Activated CD4-positive, alpha-beta memory T cell treated with anti-CD3 and anti-CD28 coated beads, Interleukin-2, amount 10 ng/mL, durations not matched to agents 7 days and 5 days (primary cell): Measurements from ENCODE around the gene TCAF1. TPM values are rescaled to one million over a fixed set of nuclear protein-coding genes. Genes with fewer than 3 reads are reported as not detected.
A peak's percentile ranks its signal among the peaks of the same experiment; 100 is the strongest.

ENCODE experiments used
- CTCF ChIA-PET: fragments of 350-600 bp; sonication (Branson Sonifier 250); formaldehyde crosslinking; loops from one replicate; lab custom pipeline; 2021; ENCODE audit warnings: antibody characterized with exemption, inconsistent platforms; lab: Charles Lee
- POLR2A ChIA-PET: fragments of 350-600 bp; sonication (Branson Sonifier 250); formaldehyde crosslinking; loops from one replicate; lab custom pipeline; 2021; ENCODE audit warnings: antibody characterized with exemption; lab: Charles Lee
- DNase-seq: peaks from one replicate; pipeline ENCODE4 v3.0.0-alpha.2; 2020
- H3K27ac Mint-ChIP-seq: one replicate; pipeline ENCODE4 v1.8.0; 2021; ENCODE audit warnings: mild to moderate bottlenecking, mixed read lengths
- H3K27me3 Mint-ChIP-seq: one replicate; pipeline ENCODE4 v1.8.0; 2021; ENCODE audit warnings: mixed read lengths
- H3K36me3 Mint-ChIP-seq: one replicate; pipeline ENCODE4 v1.8.0; 2021; ENCODE audit warnings: low read depth, mixed read lengths
- H3K4me1 Mint-ChIP-seq: one replicate; pipeline ENCODE4 v1.8.0; 2021; ENCODE audit warnings: mixed read lengths
- H3K4me3 Mint-ChIP-seq: one replicate; pipeline ENCODE4 v1.8.0; 2021; ENCODE audit warnings: mild to moderate bottlenecking, mixed read lengths
- H3K9me3 Mint-ChIP-seq: one replicate; pipeline ENCODE4 v1.8.0; 2021; ENCODE audit warnings: mixed read lengths
- total RNA-seq, 2 experiments: library from RNA; stranded (reverse); gene quantifications; one replicate each; pipeline ENCODE4 v1.2.3, GENCODE V29; 2021

The TCAF1 gene, protein sequence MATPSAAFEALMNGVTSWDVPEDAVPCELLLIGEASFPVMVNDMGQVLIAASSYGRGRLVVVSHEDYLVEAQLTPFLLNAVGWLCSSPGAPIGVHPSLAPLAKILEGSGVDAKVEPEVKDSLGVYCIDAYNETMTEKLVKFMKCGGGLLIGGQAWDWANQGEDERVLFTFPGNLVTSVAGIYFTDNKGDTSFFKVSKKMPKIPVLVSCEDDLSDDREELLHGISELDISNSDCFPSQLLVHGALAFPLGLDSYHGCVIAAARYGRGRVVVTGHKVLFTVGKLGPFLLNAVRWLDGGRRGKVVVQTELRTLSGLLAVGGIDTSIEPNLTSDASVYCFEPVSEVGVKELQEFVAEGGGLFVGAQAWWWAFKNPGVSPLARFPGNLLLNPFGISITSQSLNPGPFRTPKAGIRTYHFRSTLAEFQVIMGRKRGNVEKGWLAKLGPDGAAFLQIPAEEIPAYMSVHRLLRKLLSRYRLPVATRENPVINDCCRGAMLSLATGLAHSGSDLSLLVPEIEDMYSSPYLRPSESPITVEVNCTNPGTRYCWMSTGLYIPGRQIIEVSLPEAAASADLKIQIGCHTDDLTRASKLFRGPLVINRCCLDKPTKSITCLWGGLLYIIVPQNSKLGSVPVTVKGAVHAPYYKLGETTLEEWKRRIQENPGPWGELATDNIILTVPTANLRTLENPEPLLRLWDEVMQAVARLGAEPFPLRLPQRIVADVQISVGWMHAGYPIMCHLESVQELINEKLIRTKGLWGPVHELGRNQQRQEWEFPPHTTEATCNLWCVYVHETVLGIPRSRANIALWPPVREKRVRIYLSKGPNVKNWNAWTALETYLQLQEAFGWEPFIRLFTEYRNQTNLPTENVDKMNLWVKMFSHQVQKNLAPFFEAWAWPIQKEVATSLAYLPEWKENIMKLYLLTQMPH
- 10 to 100 TPM; 24.7 to 25.2 TPM for total RNA-seq

DNA sequence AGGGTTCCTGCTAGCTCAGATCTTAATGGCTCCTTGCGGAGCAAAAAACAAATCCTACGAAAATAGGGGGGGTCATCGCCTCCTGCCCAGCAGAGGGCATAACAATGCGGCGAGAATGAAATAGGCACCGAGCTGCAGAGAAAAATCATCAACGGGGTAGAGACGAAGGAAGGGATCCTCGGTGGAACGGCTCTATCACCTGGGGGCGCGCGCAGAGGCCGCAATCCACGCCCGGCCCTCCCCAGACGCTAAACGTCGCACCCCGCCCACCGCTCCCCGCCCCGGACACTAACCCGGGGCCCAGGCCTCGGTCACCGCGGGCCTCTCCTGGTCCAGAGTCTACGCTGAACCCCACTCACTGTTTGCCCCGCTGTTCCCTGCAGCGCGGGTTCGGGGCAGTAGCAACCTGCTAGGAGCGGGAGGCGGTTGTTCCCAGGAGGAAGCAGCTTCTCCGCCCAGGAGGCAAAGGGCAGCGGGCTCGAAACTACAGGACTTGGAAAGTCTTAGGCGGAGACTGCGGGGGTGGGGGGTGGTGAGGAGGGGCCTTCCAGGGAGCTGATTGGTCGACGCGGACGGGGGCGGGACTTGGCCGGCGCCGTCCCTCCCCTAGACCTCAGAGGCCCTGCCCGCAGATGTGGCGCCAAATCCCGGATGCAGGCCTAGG, at the start of gene TCAF1:
TCAF1 (minus strand) TSS at position 509 of the 664 bp plus-strand sequence. CDS start 25,568 bp downstream, outside the sequence.
- CTCF ChIA-PET: interaction anchor here (0.6 to 3.7 kb wide), 14 partner anchors 10 to 490 kb away, joined by 3 to 55 read pairs (median 4); no protein-coding TSS in a partner anchor
- no peaks in the 10 kb centered on the region for H3K27me3 Mint-ChIP-seq
- H3K36me3 Mint-ChIP-seq: no peaks in the 10 kb centered on the region
- H3K27ac Mint-ChIP-seq: peak within 1 kb of the TSS; percentile 73
- peaks cover 25% of the 10 kb centered on the region for H3K4me1 Mint-ChIP-seq
- POLR2A ChIA-PET: interaction anchor here (0.5 to 2.1 kb wide), 4 partner anchors 9 to 934 kb away, joined by 3 to 22 read pairs (median 6); partner anchors contain the start of gene TPK1
- DNase-seq: peak; percentile 90
- H3K4me3 Mint-ChIP-seq: peak within 1 kb of the TSS; percentile 92
- H3K9me3 Mint-ChIP-seq: no peaks in the 10 kb centered on the region

DNA sequence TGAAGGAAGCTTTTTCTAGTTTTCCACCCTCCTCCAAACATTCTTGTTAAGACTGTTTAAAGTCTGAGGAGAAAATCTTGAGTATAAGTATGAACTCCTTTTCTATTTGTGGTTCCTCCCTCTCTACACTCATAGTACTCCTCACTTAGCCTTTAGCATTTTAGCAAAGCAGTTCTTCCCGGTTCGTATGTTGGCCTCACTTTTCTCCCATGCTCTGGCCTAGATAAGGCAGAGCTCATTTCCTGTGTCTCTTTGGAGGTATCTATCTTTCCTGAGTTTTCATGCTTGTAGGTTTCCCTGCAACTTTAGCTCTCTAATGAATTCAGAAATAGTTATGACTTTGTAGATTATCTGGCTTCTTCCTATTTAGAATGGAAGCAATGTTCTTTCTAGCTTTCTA, 46.8 kb upstream of the TCAF1 start:
- CTCF ChIA-PET: no interaction called here
- Mint-ChIP-seq H3K4me1 (no peaks in the 10 kb centered on the region), H3K27me3 (peaks cover 27% of the 10 kb centered on the region), H3K4me3 (no peak overlapping the region), H3K36me3 (no peaks in the 10 kb centered on the region), H3K9me3 (no peaks in the 10 kb centered on the region), H3K27ac (no peak overlapping the region)
- POLR2A ChIA-PET: no interaction called here
- no peak for DNase-seq

DNA sequence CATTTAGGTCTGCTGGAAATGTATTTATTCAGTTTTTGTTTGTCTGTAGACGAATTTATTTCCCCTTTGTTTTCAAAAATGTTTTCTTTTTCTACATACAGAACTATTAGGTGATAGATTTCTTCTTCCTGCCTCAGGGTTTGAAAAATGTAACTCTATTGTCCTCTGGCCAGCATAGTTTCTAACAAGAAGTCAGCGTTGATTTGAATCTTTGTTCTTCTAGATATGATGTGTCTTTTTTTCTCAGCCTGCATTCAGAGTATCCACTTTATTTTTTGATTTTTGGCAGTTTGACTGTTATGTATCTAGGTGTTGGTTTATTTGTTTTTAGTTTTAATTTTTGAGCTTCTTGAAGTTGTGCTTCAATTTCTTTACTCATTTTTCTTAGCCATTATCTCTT, 45.1 kb upstream of the TCAF1 start:
- no peaks in the 10 kb centered on the region for H3K9me3 Mint-ChIP-seq

DNA sequence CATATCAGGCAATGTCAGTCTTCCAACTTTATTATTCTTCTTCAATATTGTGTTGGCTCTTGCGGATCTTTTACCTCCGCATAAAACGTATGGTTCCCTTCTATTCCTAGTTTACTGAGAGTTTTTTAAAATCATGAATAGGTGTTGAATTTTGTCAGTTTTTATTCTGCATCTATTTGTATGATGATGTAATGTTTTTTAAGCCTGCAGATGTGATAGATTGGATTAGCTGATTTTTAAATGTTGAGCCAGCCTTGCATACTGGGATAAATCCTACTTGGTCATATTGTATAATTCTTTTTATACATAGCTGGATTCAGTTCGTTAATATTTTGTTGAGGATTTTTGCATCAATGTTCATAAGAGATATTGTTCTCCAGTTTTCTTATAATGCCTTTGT, 43.4 kb upstream of the TCAF1 start:
- CTCF ChIA-PET: no interaction called here
- Mint-ChIP-seq H3K27ac (no peak overlapping the region), H3K4me1 (no peaks in the 10 kb centered on the region), H3K9me3 (no peaks in the 10 kb centered on the region), H3K36me3 (no peaks in the 10 kb centered on the region), H3K27me3 (peaks cover 25% of the 10 kb centered on the region), H3K4me3 (no peak overlapping the region)
- DNase-seq: no peak
- POLR2A ChIA-PET: no interaction called here

More for the DNA sequence above, 45.1 kb upstream of the TCAF1 start:
- Mint-ChIP-seq H3K4me1 (no peaks in the 10 kb centered on the region), H3K27ac (no peak overlapping the region), H3K4me3 (no peak overlapping the region), H3K27me3 (peaks cover 26% of the 10 kb centered on the region), H3K36me3 (no peaks in the 10 kb centered on the region)
- no peak for DNase-seq
- CTCF ChIA-PET: no interaction called here
- POLR2A ChIA-PET: no interaction called here

DNA sequence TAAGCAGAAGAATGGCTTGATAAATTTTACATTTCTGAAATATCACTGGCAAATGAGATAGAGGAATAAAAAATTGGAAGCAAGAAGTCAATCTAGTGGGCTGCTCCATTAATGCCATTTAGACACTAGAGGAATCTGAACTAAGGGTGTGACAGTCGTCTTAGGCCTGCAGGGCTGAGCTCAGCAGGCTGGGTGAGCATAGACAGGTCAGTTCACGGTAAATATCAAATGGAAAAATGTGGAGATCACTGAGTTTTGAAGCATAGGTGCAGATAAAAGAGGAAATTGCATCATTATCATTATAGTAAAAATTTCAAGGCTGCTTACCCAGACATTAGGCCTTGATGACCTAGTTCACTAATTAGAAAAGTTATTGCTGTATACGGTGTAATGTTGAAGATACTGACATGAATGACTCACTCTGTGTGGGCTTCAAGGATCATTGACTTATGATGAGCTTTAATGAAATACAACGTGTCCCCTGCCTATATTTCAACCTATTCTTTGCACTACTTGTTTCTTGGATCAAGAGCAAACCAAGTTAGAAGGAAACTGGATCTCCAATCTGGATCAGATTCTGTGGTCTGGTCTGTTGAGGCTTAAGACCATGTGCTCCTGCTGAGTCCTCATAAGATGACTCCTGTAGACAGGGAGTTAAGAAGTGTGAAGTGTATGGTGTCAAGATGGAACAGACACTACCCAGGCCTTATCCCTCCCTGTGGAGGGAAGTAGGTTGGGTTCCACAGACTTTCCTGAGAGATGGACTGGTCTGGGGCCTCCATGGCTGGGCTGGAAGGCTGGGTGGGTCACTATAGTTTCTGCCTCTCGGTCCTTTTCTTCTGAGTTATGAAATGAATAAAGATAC, 36.6 kb upstream of the TCAF1 start:
- H3K36me3 Mint-ChIP-seq: no peaks in the 10 kb centered on the region
- H3K27me3 Mint-ChIP-seq: peaks cover 7% of the 10 kb centered on the region

DNA sequence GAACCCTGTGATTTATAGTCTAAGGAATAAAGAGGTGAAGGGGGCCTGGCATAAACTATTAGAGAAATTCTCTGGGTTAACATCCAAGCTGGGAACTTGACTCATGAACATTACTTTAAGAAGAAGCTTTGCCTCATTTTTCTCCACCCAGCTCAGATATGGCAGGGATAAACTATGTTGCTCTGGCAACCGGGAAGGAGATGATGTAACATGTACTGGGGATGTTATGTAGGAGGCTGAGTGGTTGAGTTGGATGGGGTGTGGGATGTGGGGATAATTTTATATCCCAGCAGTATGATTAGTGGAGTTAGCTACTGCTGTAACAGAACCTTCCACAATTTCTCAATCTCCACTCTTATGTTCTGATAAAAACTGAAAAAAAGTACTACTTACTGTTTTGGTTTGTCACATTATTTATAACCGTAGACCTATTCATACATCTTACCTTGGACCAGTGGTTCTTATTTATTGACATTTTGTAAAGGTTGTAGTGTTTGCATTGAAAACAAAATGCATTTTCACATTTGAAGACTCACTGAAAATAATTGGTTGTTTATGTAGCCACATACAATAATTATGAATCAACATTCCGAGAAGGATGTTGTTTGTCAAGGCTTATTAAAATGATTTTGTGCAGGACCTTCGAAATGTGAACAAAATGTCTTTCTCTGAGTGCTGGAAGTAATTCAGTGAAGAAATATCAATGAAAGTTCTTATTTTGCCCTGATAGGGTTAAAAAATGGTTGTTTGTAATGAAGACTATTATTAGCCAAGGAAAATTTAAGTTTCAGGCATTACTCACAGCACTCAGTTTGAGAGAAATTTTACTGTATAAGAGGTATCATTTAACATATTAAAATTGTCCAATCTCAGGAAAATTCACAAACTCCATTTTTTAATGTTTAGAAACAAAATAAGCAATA, 34.4 kb upstream of the TCAF1 start:
- Mint-ChIP-seq H3K4me1 (peaks cover 14% of the 10 kb centered on the region), H3K27me3 (peaks cover 2% of the 10 kb centered on the region), H3K27ac (no peak overlapping the region), H3K4me3 (no peak overlapping the region), H3K9me3 (no peaks in the 10 kb centered on the region), H3K36me3 (no peaks in the 10 kb centered on the region)
- ChIA-PET CTCF (no interaction called here), POLR2A (no interaction called here)
- DNase-seq: no peak

More for the DNA sequence above, 36.6 kb upstream of the TCAF1 start:
- POLR2A ChIA-PET: no interaction called here
- no peak for DNase-seq
- CTCF ChIA-PET: no interaction called here
- H3K4me3 Mint-ChIP-seq: no peak overlapping the region
- H3K9me3 Mint-ChIP-seq: no peaks in the 10 kb centered on the region
- H3K4me1 Mint-ChIP-seq: no peaks in the 10 kb centered on the region
- H3K27ac Mint-ChIP-seq: no peak overlapping the region

DNA sequence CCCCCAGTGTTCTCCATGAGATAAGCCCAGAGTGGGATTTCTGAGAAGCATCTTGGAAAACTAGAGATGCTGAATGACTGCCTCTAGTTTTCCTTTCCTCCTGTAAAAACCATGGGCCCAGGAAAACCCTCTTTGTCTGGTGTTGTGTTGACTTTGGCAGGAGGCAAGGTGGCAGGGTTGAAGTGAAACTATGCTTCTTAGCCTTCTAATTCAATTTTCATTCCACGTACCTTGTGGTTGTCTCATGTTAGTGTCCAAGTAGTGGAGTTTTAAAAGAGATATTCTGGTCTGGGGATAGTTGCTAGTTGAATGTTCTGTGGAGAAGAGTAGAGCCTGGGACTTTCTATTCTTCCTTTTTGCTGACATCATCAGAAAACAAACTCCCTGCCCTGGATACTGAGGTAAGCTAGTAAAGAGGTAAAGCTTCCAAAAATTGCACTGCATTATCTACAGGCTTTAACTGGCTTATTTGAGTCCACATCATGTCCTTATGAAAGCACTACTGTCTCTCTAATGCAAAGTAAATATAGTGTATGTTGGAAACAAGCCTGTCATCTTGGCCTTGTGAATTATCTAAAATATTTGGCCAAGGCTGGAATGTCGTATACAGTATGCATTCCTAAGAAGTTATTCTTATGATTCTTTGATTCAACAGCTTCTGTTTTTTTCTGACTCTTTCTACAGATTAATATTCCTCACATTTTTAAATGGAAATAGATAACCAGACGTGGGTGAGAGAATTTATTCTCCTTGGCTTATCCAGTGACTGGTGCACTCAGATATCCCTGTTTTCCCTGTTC, 32.8 kb upstream of the TCAF1 start, which contains the start of gene OR2F2:
OR2F2 (plus strand) TSS at position 708 of the 800 bp plus-strand sequence; CDS start at position 708, 0 bp downstream.
- ChIA-PET POLR2A (no interaction called here), CTCF (interaction anchor here (0.5 kb wide), 1 partner anchor 9 kb away, joined by 3 read pairs; no protein-coding TSS in a partner anchor)
- H3K9me3 Mint-ChIP-seq: no peaks in the 10 kb centered on the region
- H3K4me3 Mint-ChIP-seq: no peak within 1 kb of the TSS
- no peaks in the 10 kb centered on the region for H3K36me3 Mint-ChIP-seq
- peaks cover 2% of the 10 kb centered on the region for H3K27me3 Mint-ChIP-seq
- no peak for DNase-seq
- H3K27ac Mint-ChIP-seq: no peak within 1 kb of the TSS
- peaks cover 18% of the 10 kb centered on the region for H3K4me1 Mint-ChIP-seq

DNA sequence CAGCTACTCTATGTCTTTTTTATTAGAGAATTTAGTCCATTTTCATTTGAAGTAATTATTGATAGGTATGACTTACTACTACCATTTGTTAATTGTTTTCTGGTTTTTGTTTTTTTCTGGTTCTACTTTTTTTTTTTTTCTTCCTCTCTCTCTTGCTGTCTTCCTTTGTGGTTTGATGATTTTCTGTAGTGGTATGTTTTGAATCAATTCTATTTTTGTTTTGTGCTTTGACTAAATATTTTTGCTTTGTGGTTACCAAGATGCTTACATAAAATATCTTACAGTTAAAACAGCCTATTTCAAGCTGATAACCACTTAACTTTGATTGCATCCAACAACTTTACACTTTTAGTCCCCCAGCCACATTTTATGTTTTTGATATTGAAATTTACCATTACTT, 29.8 kb upstream of the TCAF1 start:
- Mint-ChIP-seq H3K27me3 (no peaks in the 10 kb centered on the region), H3K4me3 (no peak overlapping the region), H3K36me3 (no peaks in the 10 kb centered on the region), H3K4me1 (peaks cover 26% of the 10 kb centered on the region), H3K27ac (no peak overlapping the region), H3K9me3 (no peaks in the 10 kb centered on the region)
- no peak for DNase-seq
- ChIA-PET CTCF (interaction anchor here (2.6 kb wide), 1 partner anchor 196 kb away, joined by 6 read pairs; no protein-coding TSS in a partner anchor), POLR2A (no interaction called here)

DNA sequence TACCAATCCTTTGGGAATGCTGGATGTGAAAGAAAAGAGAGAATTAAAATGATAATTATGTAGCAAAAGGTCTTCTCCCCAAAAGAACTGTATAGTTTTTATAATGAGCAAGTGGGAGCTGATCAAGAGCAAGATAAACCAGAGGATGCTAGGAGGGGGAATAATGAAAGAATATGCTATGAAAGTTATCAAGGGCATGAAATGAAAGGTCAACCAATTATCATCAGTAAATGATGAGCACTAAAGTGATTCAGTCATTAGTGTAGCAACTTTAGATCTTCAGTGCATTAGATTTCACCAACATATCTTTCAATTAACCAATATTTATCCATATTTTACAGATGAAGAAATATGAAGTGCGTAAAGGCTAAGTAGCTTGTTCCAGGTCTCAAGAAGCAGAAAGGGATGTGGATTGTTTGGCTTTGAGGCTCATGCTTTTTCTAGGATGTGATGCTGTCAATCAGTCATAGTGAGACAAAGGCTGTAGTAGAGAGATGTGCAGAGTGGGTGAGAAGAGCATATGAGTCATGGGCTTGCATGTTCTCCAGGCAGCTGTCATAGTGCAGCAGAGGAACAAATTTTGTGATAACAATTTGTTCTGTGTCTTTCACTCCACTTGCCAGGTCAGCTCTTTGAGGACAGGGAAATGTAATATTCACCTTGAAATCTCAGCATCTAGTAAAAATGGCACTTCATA, 27.4 kb upstream of the TCAF1 start:
- no peaks in the 10 kb centered on the region for H3K27me3 Mint-ChIP-seq
- DNase-seq: no peak
- ChIA-PET POLR2A (no interaction called here), CTCF (interaction anchor here (1.5 kb wide), 1 partner anchor 27 kb away, joined by 5 read pairs; the partner anchor contains the start of gene TCAF1)
- no peaks in the 10 kb centered on the region for H3K9me3 Mint-ChIP-seq
- H3K27ac Mint-ChIP-seq: no peak overlapping the region
- H3K4me3 Mint-ChIP-seq: no peak overlapping the region
- peaks cover 26% of the 10 kb centered on the region for H3K4me1 Mint-ChIP-seq
- no peaks in the 10 kb centered on the region for H3K36me3 Mint-ChIP-seq

DNA sequence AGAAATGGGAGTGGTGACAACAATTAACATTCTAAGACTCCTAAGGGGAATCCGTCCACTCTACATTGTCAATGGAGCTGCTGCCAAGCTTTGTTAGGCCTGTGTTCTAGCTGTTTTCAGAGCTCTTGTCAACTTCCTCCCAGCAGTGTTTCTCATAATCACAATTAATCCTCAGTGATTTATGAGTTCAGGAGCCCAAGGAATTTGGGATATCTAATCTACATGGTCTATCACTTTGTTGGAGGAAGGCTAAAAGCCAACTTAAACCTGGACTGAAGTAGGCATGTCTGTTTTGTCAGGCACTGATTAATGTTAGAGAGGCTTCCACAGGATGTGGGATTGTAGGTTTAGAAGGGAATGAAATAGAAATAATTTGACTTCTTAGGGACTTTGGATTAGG, 22.9 kb upstream of the TCAF1 start:
- Mint-ChIP-seq H3K27me3 (peaks cover 15% of the 10 kb centered on the region), H3K36me3 (no peaks in the 10 kb centered on the region), H3K4me1 (peaks cover 9% of the 10 kb centered on the region), H3K9me3 (no peaks in the 10 kb centered on the region), H3K27ac (no peak overlapping the region), H3K4me3 (no peak overlapping the region)
- DNase-seq: no peak
- POLR2A ChIA-PET: no interaction called here
- CTCF ChIA-PET: interaction anchor here (0.7 kb wide), 1 partner anchor 24 kb away, joined by 3 read pairs; no protein-coding TSS in a partner anchor
